Loucy (cell line): ENCODE data around the gene ATP11A.
"Not testable (repeated sequence)": the region's sequence is repeated elsewhere in the genome, so short reads cannot be mapped to it uniquely, and the experiment has no call there.

ENCODE experiments used
- H2AFZ ChIP-seq: fragments of 200-600 bp; sonication (generic); 2 replicates; pipeline ENCODE4 v1.6.0; 2016; ENCODE audit warnings: antibody characterized with exemption, mild to moderate bottlenecking, low read length, moderate library complexity
- H3F3A ChIP-seq: fragments of 200-600 bp; 2 replicates; pipeline ENCODE4 v1.6.0; 2016; ENCODE audit warnings: antibody characterized with exemption, low read depth, mild to moderate bottlenecking
- H3K27me3 ChIP-seq: fragments of 200-600 bp; sonication (generic); 2 replicates; pipeline ENCODE4 v1.6.1; 2014; ENCODE audit warnings: low read length, mild to moderate bottlenecking; ENCODE audit not compliant: insufficient read depth, poor library complexity, severe bottlenecking
- H3K36me3 ChIP-seq: fragments of 200-600 bp; sonication (generic); 2 replicates; pipeline ENCODE4 v1.6.1; 2016; ENCODE audit warnings: low read length; ENCODE audit not compliant: insufficient read depth
- H3K4me1 ChIP-seq: fragments of 200-600 bp; sonication (generic); 2 replicates; pipeline ENCODE4 v1.5.1; 2014; ENCODE audit warnings: low read length, mild to moderate bottlenecking; ENCODE audit not compliant: insufficient read depth, poor library complexity, severe bottlenecking
- H3K4me2 ChIP-seq: fragments of 200-600 bp; sonication (generic); 2 replicates; pipeline ENCODE4 v1.6.0; 2014; ENCODE audit warnings: antibody characterized with exemption, low read length, low read depth, mild to moderate bottlenecking; ENCODE audit not compliant: poor library complexity, severe bottlenecking
- H3K4me3 ChIP-seq: fragments of 200-600 bp; sonication (generic); 2 replicates; pipeline ENCODE4 v1.5.1; 2014; ENCODE audit warnings: low read length, mild to moderate bottlenecking, mixed read lengths; ENCODE audit not compliant: poor library complexity, severe bottlenecking
- H3K79me2 ChIP-seq: fragments of 200-600 bp; sonication (generic); 2 replicates; pipeline ENCODE4 v1.6.1; 2014; ENCODE audit warnings: low read length; ENCODE audit not compliant: insufficient read depth
- H3K9ac ChIP-seq: fragments of 200-600 bp; sonication (generic); 2 replicates; pipeline ENCODE4 v1.6.0; 2014; ENCODE audit warnings: mild to moderate bottlenecking, low read depth, low read length, moderate library complexity; ENCODE audit not compliant: poor library complexity, severe bottlenecking
- H3K9me2 ChIP-seq: fragments of 200-600 bp; sonication (generic); replicated peaks from 2 replicates; pipeline ENCODE4 v1.6.1; 2016; ENCODE audit warnings: low read depth, low read length, mixed read lengths
- H3K9me3 ChIP-seq: fragments of 200-600 bp; sonication (generic); 2 replicates; pipeline ENCODE4 v1.6.1; 2014; ENCODE audit warnings: mild to moderate bottlenecking, antibody characterized with exemption, low read length, low read depth; ENCODE audit not compliant: insufficient read depth
- H4K20me1 ChIP-seq: fragments of 200-600 bp; sonication (generic); 2 replicates; pipeline ENCODE4 v1.6.0; 2014; ENCODE audit warnings: antibody characterized with exemption, low read length, mild to moderate bottlenecking; ENCODE audit not compliant: insufficient read depth, poor library complexity, severe bottlenecking
- EZH2phosphoT487 ChIP-seq: fragments of 200-600 bp; IDR thresholded peaks from 2 replicates; pipeline ENCODE4 v1.6.1; 2018; ENCODE audit warnings: antibody characterized with exemption, mild to moderate bottlenecking, moderate library complexity, borderline replicate concordance
- TF ChIP-seq, protein P1 (sequence below): fragments of 200-600 bp; sonication (generic); conservative IDR thresholded peaks from 2 replicates; pipeline ENCODE4 v1.5.1; 2014; ENCODE audit warnings: mild to moderate bottlenecking, antibody characterized with exemption, low read length

The ATP11A gene

DNA sequence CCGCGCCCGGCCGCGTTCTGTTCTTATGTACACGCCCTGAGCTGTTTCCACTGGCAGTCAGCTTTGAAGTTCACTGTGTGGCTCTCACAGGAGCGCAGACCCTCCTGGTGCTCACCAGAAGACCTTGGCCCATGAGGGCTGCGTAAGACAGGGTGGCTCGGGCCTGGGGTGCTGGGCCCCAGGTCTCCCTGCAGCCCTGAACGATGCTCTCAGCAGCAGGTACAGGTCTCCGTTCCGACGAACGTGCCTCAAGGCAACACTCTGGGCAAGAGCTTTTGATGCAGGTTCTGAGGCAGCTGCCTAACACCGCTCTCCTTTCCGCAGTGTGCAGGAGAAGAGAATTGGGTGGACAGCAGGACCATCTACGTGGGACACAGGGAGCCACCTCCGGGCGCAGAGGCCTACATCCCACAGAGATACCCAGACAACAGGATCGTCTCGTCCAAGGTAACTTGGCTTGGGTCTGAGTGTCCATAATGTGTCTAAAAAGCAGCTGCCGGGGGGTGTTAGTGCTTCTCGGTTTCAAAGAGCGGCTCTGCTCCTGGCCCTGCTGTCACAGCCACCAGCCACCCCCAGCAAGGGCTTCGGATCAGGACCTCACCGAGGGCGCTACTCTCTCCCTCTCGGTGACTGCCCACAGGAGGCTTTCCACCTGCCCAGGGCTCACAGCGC, 95.1 kb downstream of the ATP11A start:
- Histone ChIP-seq H3K27me3 (no peaks in the 10 kb centered on the region), H4K20me1 (no peaks in the 10 kb centered on the region), H2AFZ (no peak overlapping the region), H3K9me2 (no peaks in the 10 kb centered on the region), H3K9ac (no peak overlapping the region), H3K4me2 (no peak overlapping the region), H3K79me2 (no peaks in the 10 kb centered on the region), H3K9me3 (no peaks in the 10 kb centered on the region), H3K4me3 (no peak overlapping the region), H3K36me3 (peaks cover 10% of the 10 kb centered on the region; the same call in 1 of the 2 replicates), H3F3A (no peaks in the 10 kb centered on the region), H3K4me1 (no peaks in the 10 kb centered on the region)
- TF ChIP-seq, protein P1, sequence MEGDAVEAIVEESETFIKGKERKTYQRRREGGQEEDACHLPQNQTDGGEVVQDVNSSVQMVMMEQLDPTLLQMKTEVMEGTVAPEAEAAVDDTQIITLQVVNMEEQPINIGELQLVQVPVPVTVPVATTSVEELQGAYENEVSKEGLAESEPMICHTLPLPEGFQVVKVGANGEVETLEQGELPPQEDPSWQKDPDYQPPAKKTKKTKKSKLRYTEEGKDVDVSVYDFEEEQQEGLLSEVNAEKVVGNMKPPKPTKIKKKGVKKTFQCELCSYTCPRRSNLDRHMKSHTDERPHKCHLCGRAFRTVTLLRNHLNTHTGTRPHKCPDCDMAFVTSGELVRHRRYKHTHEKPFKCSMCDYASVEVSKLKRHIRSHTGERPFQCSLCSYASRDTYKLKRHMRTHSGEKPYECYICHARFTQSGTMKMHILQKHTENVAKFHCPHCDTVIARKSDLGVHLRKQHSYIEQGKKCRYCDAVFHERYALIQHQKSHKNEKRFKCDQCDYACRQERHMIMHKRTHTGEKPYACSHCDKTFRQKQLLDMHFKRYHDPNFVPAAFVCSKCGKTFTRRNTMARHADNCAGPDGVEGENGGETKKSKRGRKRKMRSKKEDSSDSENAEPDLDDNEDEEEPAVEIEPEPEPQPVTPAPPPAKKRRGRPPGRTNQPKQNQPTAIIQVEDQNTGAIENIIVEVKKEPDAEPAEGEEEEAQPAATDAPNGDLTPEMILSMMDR: no peak
- no peak for TF ChIP-seq EZH2phosphoT487

GRCh38 chr13:112785483-112785856, 95.6 kb downstream of the ATP11A start:
- H3K79me2 ChIP-seq: no peaks in the 10 kb centered on the region
- H3K9ac ChIP-seq: no peak overlapping the region
- H4K20me1 ChIP-seq: no peaks in the 10 kb centered on the region
- H3K4me3 ChIP-seq: no peak overlapping the region
- TF ChIP-seq, protein P1: no peak
- TF ChIP-seq EZH2phosphoT487: no peak
- no peak overlapping the region for H3K4me2 ChIP-seq
- H2AFZ ChIP-seq: no peak overlapping the region
- no peaks in the 10 kb centered on the region for H3K27me3 ChIP-seq
- no peaks in the 10 kb centered on the region for H3K4me1 ChIP-seq
- H3K9me2 ChIP-seq: no peaks in the 10 kb centered on the region
- peaks cover 10% of the 10 kb centered on the region; the same call in 1 of the 2 replicates for H3K36me3 ChIP-seq
- H3K9me3 ChIP-seq: no peaks in the 10 kb centered on the region
- H3F3A ChIP-seq: no peaks in the 10 kb centered on the region

GRCh38 chr13:112786810-112787209, 97.0 kb downstream of the ATP11A start:
- not testable (repeated sequence) for H3K79me2 ChIP-seq, H3K4me2 ChIP-seq, H3K4me3 ChIP-seq, H2AFZ ChIP-seq, H3F3A ChIP-seq, H3K4me1 ChIP-seq, H4K20me1 ChIP-seq, H3K9me3 ChIP-seq, H3K27me3 ChIP-seq, H3K9me2 ChIP-seq, H3K9ac ChIP-seq
- H3K36me3 ChIP-seq: peaks cover 11% of the 10 kb centered on the region; the same call in 1 of the 2 replicates
